GM18867 (cell line): ENCODE data around the gene PRR32.
"Not testable (repeated sequence)": the region's sequence is repeated elsewhere in the genome, so short reads cannot be mapped to it uniquely, and the experiment has no call there.

ENCODE experiments used
- ATAC-seq: cut with Tn5 transposase; IDR thresholded peaks from one replicate; pipeline ENCODE4 v1.9.1; 2021; ENCODE audit warnings: mild to moderate bottlenecking, moderate library complexity; ENCODE audit not compliant: unreplicated experiment

The PRR32 gene, protein sequence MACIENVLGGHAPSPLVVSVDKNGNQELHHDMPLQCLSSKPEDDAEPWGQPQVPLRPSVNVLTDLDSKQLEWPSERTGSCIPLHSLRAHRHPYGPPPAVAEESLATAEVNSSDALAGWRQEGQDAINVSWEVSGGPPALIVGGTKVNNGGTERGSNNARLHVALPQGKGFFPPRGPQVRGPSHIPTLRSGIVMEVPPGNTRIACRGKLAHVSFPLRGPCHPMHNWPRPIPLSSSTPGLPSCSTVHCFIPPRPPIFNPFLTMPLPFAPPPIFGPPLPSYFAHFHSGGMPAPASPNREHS

DNA sequence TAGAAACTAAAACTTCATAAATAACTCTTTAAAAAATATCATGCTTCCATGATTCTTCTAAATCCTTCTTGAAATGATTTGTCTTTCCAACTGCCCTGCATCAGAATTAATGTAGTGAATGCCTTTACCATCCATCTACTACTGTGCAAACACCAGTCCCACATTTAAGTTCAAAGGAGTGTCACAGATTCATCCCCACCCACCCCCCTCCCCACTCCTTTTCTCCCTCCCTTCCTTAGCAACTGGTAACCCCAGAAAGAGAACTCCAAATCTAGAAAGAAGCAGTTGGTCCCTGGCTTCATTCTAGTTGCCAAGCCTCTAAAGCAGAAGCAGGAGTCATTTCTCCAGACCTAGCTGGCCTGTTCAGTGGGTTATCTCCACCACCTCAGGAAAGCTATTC is at the start of gene PRR32:
Gene PRR32, plus strand, starts transcription at position 301 of the 400 bp plus-strand sequence. CDS start 115 bp downstream, outside the sequence.
- ATAC-seq: no peak

DNA sequence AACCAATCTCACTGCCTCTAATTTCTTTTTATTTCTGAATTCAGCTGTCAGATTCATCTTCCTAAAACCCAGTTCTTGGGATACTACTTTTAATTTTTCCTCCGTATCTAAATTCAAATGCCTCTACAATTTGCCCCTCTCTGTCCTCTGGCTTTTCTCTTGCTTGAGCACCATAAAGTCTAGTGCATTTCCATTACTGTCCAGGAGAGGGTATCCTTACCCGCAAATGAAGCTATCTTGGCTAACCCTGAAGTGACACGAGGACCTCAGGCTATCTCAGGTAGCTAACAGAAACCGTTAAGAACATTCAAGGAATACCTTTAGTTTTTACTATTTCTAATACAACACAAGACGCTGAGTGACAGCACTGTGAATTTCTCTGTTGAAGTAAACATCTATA is 49.4 kb upstream of the PRR32 start:
- ATAC-seq: peak; percentile 79

DNA sequence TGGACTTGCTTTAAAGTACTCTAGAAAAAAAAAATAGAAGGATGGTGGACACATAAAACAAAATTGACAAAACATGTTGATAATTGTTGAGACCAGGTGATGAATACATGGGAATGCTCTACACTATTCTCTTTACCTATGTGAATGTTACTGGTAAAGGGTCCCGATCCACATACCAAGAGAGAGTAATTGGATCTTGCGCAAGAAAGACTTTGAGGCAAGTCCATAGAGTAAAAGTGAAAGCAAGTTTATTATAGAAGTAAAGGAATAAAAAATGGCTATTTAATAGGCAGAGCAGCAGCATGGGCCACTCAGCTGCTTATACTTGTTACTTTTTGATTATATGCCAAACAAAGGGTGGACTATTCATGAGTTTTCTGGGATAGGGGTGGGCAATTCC is 34.0 kb upstream of the PRR32 start:
- no peak for ATAC-seq

DNA sequence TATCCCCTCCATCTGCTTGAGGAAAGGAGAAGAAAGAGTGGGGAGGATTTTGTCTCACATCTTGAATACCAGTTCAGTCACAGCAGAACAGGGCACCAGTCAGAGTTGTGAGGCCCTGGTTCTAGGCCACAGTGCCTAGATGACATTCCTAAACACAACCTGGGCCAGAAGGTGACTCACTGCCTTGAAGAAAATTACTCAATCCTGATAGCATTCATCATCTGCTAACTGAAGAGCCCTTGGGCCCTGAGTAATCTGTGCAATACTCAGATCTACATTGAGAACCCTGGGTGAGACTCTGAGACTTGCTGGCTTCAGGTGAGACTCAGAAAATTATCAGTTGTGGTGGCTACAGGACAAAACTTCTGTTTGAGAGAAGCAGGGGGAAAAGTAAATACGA is 20.5 kb upstream of the PRR32 start:
- ATAC-seq: no peak

DNA sequence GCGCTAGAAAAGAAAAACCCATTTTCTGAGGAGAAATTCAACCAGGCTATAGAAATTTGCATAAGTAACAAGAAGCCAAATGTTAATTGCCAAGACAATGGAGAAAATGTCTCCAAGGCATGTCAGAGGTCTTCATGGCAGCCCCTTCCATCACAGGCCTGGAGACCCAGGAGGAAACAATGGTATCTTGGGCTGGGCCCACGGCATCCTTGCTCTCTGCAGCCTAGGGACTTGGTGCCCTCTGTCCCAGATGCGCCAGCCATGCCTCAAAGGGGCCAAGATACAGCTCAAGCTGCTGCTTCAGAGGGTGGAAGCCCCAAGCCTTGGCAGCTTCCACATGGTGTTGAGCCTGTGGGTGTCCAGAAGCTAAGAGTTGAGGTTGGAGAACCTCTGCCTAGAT is 12.7 kb upstream of the PRR32 start:
- ATAC-seq: not testable (repeated sequence)

DNA sequence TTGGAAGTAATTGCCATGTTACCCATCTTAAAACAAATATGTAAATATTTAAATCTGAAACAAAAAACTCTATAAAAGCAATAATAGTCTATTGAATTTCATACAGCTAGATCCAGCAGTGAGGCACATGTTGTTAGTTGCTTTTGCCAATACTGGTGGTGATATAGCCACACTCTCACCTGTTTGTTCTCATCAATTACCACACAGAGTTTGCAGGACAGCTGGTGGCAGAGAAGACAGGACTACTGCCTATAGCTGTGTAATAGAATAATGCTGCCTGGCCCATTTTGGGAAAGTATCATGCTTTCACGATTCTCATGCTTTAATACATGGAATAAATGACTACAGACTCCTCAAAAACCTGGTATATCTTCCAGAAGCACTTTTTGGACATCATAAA is 3.7 kb upstream of the PRR32 start:
- ATAC-seq: no peak

DNA sequence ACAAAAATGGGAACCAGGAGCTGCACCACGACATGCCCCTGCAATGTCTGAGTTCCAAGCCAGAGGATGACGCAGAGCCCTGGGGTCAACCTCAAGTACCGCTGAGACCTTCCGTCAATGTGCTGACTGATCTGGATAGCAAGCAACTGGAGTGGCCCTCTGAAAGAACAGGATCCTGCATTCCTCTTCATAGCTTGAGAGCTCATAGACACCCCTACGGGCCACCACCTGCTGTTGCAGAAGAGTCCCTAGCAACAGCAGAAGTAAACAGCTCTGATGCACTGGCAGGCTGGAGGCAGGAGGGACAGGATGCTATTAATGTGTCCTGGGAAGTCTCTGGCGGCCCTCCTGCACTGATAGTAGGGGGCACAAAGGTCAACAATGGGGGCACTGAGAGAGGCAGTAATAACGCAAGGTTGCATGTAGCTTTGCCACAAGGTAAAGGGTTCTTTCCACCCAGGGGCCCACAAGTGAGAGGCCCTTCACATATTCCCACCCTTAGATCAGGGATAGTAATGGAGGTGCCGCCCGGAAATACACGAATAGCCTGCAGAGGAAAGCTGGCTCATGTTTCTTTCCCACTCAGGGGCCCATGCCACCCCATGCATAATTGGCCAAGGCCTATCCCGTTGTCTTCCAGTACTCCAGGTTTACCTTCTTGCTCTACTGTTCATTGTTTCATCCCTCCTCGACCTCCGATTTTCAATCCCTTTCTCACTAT is 1.3 kb downstream of the PRR32 start:
- no peak for ATAC-seq

DNA sequence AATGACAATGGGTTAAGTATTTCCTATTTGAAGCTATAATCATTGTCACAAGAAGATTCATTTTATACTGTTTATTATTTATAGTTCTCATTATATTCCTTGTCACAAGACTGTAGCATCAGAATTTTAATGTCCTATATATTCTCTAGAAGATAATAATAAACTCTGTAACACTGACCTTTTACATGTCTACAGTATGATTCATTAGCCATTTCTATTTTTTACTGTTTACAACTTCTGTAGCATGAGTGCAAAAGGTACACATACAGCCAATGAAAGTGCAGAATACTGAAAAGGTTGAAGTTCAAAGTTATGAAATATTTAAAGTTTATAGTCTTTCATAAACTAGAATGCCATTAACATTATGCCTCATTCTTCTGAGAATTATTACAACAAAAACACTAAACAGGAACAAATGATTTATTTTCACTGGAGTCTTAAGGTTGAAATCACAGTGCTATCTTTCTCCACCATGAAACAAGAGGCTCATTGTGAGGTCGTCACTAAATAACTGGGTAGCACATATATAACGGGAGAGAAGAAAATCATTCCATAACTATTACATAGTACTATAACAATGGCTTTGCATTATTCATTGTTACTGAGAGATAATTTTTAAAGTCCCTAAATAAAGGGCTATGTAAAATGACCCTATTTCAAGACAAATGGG is 4.9 kb downstream of the PRR32 start:
- no peak for ATAC-seq

DNA sequence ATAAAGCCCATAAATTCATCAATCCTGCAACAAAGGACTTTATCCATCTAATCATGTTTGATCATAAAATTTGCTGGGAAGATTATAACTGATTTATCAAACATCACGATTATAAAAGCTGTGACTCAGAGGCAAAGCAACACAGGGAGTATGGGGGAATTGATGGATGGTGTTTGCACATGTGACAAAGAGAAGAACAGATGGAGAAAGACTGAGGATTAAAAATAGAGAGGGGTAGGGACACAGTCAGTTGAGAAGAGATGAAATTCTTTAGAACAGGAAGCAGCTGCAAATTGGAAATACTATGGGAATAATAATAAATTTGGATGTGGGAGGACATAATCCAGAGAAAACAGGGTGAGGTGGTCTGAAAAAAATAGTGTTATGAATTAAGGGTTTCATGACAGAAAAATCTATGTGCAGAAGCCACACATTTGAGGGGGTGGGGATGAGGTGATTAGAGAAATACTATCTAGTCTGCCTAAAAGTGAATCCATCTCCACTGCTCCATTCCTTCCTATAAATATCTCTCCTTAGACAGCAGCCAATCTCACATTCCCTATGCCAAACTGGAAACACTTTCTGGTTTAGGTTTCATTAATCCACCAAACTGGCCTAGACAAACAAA is 6.2 kb downstream of the PRR32 start:
- no peak for ATAC-seq

DNA sequence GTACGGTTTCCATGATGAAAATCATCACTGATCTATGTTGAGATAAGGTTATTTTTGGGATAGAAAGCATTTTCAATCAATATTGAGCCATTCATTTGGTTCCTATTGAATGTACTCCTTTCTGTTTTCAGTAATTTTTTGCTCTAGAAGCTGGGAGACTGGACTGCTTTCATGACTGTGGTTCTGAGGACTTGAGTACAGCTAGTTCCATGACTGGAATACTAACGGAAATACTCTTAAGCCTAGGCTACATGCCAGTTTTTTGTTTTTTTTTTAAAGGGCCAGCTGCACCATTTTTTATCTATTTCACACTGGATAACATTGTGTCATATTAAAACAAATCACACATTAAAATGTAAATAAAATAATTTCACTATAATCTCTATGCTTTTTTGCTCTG is 16.7 kb downstream of the PRR32 start:
- no peak for ATAC-seq

DNA sequence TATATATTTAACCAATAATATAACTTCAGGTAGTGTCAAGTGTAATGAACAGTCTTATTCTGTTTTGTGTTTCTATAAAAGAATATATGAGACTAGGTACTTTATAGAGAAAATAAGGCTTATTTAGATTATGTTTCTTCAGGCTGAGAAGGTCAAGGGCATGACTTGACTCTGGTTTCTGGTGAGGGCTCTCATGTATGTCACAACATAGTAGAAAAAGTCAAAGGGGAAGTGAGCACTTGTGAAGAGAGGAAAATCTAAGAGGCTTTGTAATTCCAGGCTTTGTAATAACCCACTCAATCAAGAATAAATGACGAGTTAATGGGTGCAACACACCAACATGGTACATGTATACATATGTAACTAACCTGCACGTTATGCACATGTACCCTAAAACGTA is 27.6 kb downstream of the PRR32 start:
- ATAC-seq: no peak

DNA sequence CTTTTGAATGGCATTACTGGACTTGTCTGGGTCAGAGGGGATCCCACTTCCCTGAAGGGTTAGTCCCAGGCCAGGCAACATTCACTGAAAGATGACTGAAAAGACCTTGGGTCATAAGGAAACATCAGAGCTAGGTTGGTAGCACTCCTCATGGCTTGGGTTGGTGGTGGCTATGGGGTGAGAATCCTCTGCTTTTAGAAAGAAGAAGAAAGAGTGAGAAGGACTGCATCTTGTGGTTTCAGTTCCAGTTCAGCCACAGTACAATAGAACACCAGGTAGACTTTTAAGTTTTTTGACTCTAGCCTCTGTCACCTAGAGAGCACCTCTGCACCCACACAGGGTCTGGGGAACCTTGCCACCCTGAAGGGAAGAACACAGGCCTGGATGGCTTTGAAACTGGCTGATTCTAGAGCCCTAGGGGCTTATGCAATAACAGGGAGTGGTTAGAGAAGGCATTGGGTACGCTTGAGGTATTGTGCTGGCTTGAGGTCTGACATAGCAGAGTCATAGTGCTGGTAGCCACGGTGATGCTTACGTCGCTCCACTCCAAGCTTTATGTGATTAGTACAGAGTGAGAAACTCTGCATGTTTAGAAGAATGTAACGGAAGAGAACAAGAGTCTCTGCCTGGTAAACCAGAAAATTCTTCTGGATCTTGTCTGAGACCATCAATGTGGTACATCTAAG is 36.5 kb downstream of the PRR32 start:
- no peak for ATAC-seq
